Measurements from ENCODE around the gene RBM28.

RBM28 gene

GRCh38 chr7:128267595-128267924 is 76.1 kb downstream of the RBM28 start:
- POLR2A ChIA-PET (ENCODE audit: low non-redundant PET): no interaction called here
- DNase-seq (ENCODE audit: low spot score): no peak
- CTCF ChIA-PET: interaction anchor here (0.6 kb wide), 1 partner anchor 23 kb away, joined by 6 read pairs; no protein-coding TSS in a partner anchor
- no peak for TF ChIP-seq CTCF (conservative IDR thresholded peaks at IDR 0.05; ENCODE audit: low read depth)
- peak overlapping the region; percentile 92 for H3K27ac ChIP-seq

GRCh38 chr7:128266883-128267594 is 76.7 kb downstream of the RBM28 start:
- TF ChIP-seq CTCF (conservative IDR thresholded peaks at IDR 0.05; ENCODE audit: low read depth): no peak
- peak overlapping the region; percentile 92 for H3K27ac ChIP-seq
- ChIA-PET CTCF (interaction anchor here (0.6 kb wide), 1 partner anchor 23 kb away, joined by 6 read pairs; no protein-coding TSS in a partner anchor), POLR2A (ENCODE audit: low non-redundant PET) (no interaction called here)
- DNase-seq (ENCODE audit: low spot score): peak; percentile 67

GRCh38 chr7:128266529-128266882 is 77.2 kb downstream of the RBM28 start:
- DNase-seq (ENCODE audit: low spot score): no peak
- no peak for TF ChIP-seq CTCF (conservative IDR thresholded peaks at IDR 0.05; ENCODE audit: low read depth)
- POLR2A ChIA-PET (ENCODE audit: low non-redundant PET): no interaction called here
- H3K27ac ChIP-seq: peak overlapping the region; percentile 92
- CTCF ChIA-PET: no interaction called here

- no peak for DNase-seq (ENCODE audit: low spot score)
- no peak for TF ChIP-seq CTCF (conservative IDR thresholded peaks at IDR 0.05; ENCODE audit: low read depth)
- peak overlapping the region; percentile 19; the same call in 1 of the 2 replicates for H3K27ac ChIP-seq
- CTCF ChIA-PET: no interaction called here
- POLR2A ChIA-PET (ENCODE audit: low non-redundant PET): no interaction called here
These were observed 77.8 kb downstream of the RBM28 start for GRCh38 chr7:128265906-128266300.

GRCh38 chr7:128265156-128265905 is 78.4 kb downstream of the RBM28 start:
- no peak overlapping the region for H3K27ac ChIP-seq
- no peak for DNase-seq (ENCODE audit: low spot score)
- POLR2A ChIA-PET (ENCODE audit: low non-redundant PET): no interaction called here
- TF ChIP-seq CTCF (conservative IDR thresholded peaks at IDR 0.05; ENCODE audit: low read depth): no peak
- CTCF ChIA-PET: no interaction called here

- H3K27ac ChIP-seq: no peak overlapping the region
These were observed 79.2 kb downstream of the RBM28 start for GRCh38 chr7:128264477-128264876.

More at GRCh38 chr7:128264477-128264876, 79.2 kb downstream of the RBM28 start:
- POLR2A ChIA-PET (ENCODE audit: low non-redundant PET): no interaction called here
- DNase-seq (ENCODE audit: low spot score): no peak
- no peak for TF ChIP-seq CTCF (conservative IDR thresholded peaks at IDR 0.05; ENCODE audit: low read depth)
- CTCF ChIA-PET: no interaction called here
